RCC 7860 (cell line): Measurements from ENCODE around the gene LCMT1.

Source experiments
- DNase-seq: peaks from one replicate; pipeline ENCODE4 v3.0.0-alpha.2; 2015; ENCODE audit warnings: low spot score
- FAIRE-seq: peaks from 2 replicates; lab custom pipeline; 2012; peaks lifted over from hg19 to GRCh38; lab: Jason Lieb, UNC

Gene LCMT1

GRCh38 chr16:25184771-25185170, 73.2 kb downstream of the LCMT1 start:
- DNase-seq: no peak
- no peak for FAIRE-seq

GRCh38 chr16:25187491-25187795, 75.9 kb downstream of the LCMT1 start:
- FAIRE-seq (no peak), DNase-seq (no peak)

GRCh38 chr16:25189305-25189704, 77.8 kb downstream of the LCMT1 start:
- no peak for DNase-seq
- FAIRE-seq: no peak

- DNase-seq: no peak
- FAIRE-seq: no peak
Observed at GRCh38 chr16:25192096-25192495, 80.6 kb downstream of the LCMT1 start.

GRCh38 chr16:25194273-25194878, 82.8 kb downstream of the LCMT1 start:
- FAIRE-seq: no peak

GRCh38 chr16:25198021-25198420, 86.5 kb downstream of the LCMT1 start:
- FAIRE-seq: no peak
- peak; percentile 50 for DNase-seq

More at GRCh38 chr16:25194273-25194878, 82.8 kb downstream of the LCMT1 start:
- no peak for DNase-seq

GRCh38 chr16:25199457-25199856, 87.9 kb downstream of the LCMT1 start:
- DNase-seq (no peak), FAIRE-seq (no peak)

- DNase-seq: peak; percentile 37
- FAIRE-seq: no peak
Observed at GRCh38 chr16:25210758-25211157, 99.2 kb downstream of the LCMT1 start.

GRCh38 chr16:25212636-25213035, 101.1 kb downstream of the LCMT1 start:
- FAIRE-seq: no peak

GRCh38 chr16:25213709-25214397, 102.3 kb downstream of the LCMT1 start:
- no peak for FAIRE-seq
- DNase-seq: no peak

More at GRCh38 chr16:25212636-25213035, 101.1 kb downstream of the LCMT1 start:
- no peak for DNase-seq

GRCh38 chr16:25217112-25217511, 105.6 kb downstream of the LCMT1 start:
- FAIRE-seq (no peak), DNase-seq (no peak)

- no peak for DNase-seq
- FAIRE-seq: no peak
Observed at GRCh38 chr16:25217921-25218320, 106.4 kb downstream of the LCMT1 start.

- FAIRE-seq: no peak
Observed at GRCh38 chr16:25219070-25219737, 107.7 kb downstream of the LCMT1 start.

GRCh38 chr16:25222959-25223358, 111.4 kb downstream of the LCMT1 start:
- FAIRE-seq (no peak), DNase-seq (no peak)

More at GRCh38 chr16:25219070-25219737, 107.7 kb downstream of the LCMT1 start:
- DNase-seq: no peak

GRCh38 chr16:25223964-25224363, 112.4 kb downstream of the LCMT1 start:
- DNase-seq (no peak), FAIRE-seq (no peak)

GRCh38 chr16:25224731-25225319, 113.3 kb downstream of the LCMT1 start:
- DNase-seq: no peak
- FAIRE-seq: no peak
